HFFc6 (cell line): ENCODE measurements around the gene SP100. TPM values are rescaled to one million over a fixed set of nuclear protein-coding genes. Genes with fewer than 3 reads are reported as not detected.

ENCODE experiments used
- DNase-seq: peaks from one replicate; pipeline ENCODE4 v3.0.0-alpha.2; 2018
- H3K27ac Mint-ChIP-seq: 2 replicates; pipeline ENCODE4 v1.8.0; 2020; ENCODE audit warnings: mild to moderate bottlenecking, mixed read lengths
- H3K27me3 Mint-ChIP-seq: 2 replicates; pipeline ENCODE4 v1.8.0; 2021; ENCODE audit warnings: mild to moderate bottlenecking, moderate library complexity, mixed read lengths; ENCODE audit not compliant: insufficient read depth
- H3K36me3 Mint-ChIP-seq: 2 replicates; pipeline ENCODE4 v1.8.0; 2021; ENCODE audit warnings: low read depth, mixed read lengths
- H3K4me1 Mint-ChIP-seq: 2 replicates; pipeline ENCODE4 v1.8.0; 2020; ENCODE audit warnings: low read depth, mixed read lengths
- H3K4me3 Mint-ChIP-seq: 2 replicates; pipeline ENCODE4 v1.8.0; 2020; ENCODE audit warnings: mild to moderate bottlenecking, moderate library complexity, mixed read lengths
- H3K9me3 Mint-ChIP-seq: 2 replicates; pipeline ENCODE4 v1.8.0; 2020; ENCODE audit warnings: mild to moderate bottlenecking, mixed read lengths
- total RNA-seq, 6 experiments: library from RNA; stranded (reverse); fragmentation: NEBNext Ultra II Directional; extraction: Animal tissue kit (Norgen Biotek cat#: 25700); gene quantifications; 2 replicates in 1 of 6; 3 replicates in 5 of 6; pipeline ENCODE4 v1.2.3, GENCODE V29; 2021
- TF ChIP-seq, protein P1 (sequence below): fragments of 200-600 bp; sonication (generic); IDR thresholded peaks from 2 replicates; pipeline ENCODE4 v1.5.0; 2021; ENCODE audit warnings: antibody characterized with exemption, mild to moderate bottlenecking

SP100 gene
- total RNA-seq, 6 experiments from 2014 or later, result 70.5 to 74.9 (median 72.8) TPM

DNA sequence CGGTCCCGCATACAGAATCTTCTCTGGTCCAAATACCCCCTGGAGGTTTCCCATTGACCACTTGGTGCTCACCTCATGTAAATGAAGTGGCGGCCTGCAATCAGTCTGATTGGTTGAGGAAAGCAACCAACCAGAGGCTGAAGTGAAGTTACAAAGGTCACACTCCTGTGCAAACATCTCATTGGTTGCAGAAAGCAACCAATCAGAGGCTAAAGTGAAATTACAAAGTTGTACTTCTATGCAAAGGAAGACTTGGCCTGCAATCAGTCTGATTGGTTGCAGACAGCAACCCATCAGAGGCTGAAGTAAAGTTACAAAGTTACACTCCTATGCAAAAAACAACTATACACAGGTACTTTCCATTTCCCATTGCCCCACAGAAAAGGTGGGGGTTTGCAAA lies 2.5 kb upstream of the SP100 start:
- H3K27ac Mint-ChIP-seq, result no peak overlapping the region
- peaks cover 67% of the 10 kb centered on the region for H3K4me1 Mint-ChIP-seq
- H3K9me3 Mint-ChIP-seq, result no peaks in the 10 kb centered on the region
- H3K4me3 Mint-ChIP-seq, result no peak overlapping the region
- H3K36me3 Mint-ChIP-seq, result peaks cover 5% of the 10 kb centered on the region
- peaks cover 5% of the 10 kb centered on the region for H3K27me3 Mint-ChIP-seq
- TF ChIP-seq, protein P1, sequence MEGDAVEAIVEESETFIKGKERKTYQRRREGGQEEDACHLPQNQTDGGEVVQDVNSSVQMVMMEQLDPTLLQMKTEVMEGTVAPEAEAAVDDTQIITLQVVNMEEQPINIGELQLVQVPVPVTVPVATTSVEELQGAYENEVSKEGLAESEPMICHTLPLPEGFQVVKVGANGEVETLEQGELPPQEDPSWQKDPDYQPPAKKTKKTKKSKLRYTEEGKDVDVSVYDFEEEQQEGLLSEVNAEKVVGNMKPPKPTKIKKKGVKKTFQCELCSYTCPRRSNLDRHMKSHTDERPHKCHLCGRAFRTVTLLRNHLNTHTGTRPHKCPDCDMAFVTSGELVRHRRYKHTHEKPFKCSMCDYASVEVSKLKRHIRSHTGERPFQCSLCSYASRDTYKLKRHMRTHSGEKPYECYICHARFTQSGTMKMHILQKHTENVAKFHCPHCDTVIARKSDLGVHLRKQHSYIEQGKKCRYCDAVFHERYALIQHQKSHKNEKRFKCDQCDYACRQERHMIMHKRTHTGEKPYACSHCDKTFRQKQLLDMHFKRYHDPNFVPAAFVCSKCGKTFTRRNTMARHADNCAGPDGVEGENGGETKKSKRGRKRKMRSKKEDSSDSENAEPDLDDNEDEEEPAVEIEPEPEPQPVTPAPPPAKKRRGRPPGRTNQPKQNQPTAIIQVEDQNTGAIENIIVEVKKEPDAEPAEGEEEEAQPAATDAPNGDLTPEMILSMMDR, result no peak
- no peak for DNase-seq

DNA sequence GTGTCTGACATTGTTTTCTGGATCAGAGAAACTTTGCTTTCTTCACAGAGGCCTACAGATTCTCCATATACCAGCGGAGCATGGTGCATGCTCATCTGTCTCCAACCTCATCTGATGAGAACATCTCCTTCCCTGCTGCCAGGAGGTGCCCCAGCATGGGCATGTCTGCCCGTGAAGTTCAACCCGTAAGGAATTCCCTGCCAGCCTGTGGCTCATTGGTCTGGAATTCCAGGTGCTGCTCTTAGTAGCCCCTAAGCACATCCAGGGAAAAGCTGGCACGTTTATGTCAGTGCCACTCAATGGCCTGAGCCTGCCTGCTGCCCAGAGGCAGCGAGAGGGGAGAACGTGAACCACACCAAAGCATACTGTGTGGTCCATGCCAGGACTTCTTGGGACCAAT lies 1.7 kb upstream of the SP100 start:
- peak overlapping the region; percentile 98 for H3K27ac Mint-ChIP-seq
- no peak overlapping the region for H3K4me3 Mint-ChIP-seq
- DNase-seq, result no peak
- TF ChIP-seq, protein P1, result no peak
- no peaks in the 10 kb centered on the region for H3K9me3 Mint-ChIP-seq
- H3K4me1 Mint-ChIP-seq, result peaks cover 67% of the 10 kb centered on the region
- H3K36me3 Mint-ChIP-seq, result peaks cover 7% of the 10 kb centered on the region
- peaks cover 8% of the 10 kb centered on the region for H3K27me3 Mint-ChIP-seq

DNA sequence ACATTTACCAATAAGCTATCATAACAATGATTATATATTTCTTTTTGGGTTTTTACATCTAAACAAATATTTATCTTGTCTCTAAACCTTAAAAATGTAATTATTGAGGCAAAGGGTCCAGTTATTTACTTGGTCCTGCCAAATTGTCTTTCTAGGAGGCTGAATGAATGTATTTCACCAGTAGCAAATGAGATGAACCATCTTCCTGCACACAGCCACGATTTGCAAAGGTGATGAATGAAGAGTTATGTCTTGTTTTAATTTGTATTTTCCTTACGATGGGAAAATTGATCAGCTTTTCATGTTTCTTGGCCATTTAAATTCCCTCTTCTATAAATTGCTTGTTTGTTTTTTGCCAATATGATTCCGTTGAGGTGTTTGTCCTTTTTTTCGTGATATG lies 1.4 kb downstream of the SP100 start:
- DNase-seq, result no peak
- peak overlapping the region; percentile 97 for H3K4me3 Mint-ChIP-seq
- peaks cover 23% of the 10 kb centered on the region for H3K36me3 Mint-ChIP-seq
- H3K9me3 Mint-ChIP-seq, result no peaks in the 10 kb centered on the region
- H3K4me1 Mint-ChIP-seq, result peaks cover 81% of the 10 kb centered on the region
- H3K27ac Mint-ChIP-seq, result peak overlapping the region; percentile 89
- TF ChIP-seq, protein P1, result no peak
- peaks cover 8% of the 10 kb centered on the region; the same call in 1 of the 2 replicates for H3K27me3 Mint-ChIP-seq

DNA sequence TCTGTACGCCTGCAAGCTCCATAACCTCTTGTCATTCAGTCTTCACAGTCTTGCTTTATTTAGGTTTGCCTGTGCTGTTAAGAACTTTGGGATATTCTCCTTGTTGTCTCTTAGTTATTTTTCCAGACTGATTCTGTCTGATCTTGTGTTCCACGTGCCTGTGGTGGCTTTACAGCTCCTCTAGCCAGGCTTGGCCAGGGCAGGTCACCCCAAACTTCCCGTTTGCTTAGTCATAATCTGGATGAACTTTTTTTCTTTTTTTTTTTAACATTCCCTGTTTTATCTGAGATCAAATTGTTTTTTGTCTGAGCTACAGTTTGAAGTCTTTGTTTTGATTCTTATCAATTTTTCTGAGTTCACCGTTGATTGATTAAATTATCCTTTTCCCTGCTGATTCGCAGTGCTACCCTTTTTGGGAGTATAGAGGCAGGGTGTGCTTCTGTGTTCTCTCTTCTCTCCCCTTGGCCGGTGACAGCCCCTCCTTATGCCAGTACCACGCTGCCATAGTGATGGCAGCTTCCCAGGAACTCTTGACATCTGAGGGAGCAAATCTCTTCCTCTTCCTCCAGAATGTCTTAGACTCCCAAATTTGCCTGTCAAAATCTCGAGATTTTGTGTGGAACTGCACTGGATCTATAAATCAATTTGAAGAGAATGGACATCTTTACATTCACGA lies 2.5 kb downstream of the SP100 start:
- H3K36me3 Mint-ChIP-seq, result peaks cover 28% of the 10 kb centered on the region
- no peaks in the 10 kb centered on the region for H3K9me3 Mint-ChIP-seq
- H3K4me1 Mint-ChIP-seq, result peaks cover 85% of the 10 kb centered on the region
- peaks cover 8% of the 10 kb centered on the region; the same call in 1 of the 2 replicates for H3K27me3 Mint-ChIP-seq
- H3K4me3 Mint-ChIP-seq, result peak overlapping the region; percentile 97
- TF ChIP-seq, protein P1, result no peak
- peak overlapping the region; percentile 89 for H3K27ac Mint-ChIP-seq
- peak; percentile 82 for DNase-seq

DNA sequence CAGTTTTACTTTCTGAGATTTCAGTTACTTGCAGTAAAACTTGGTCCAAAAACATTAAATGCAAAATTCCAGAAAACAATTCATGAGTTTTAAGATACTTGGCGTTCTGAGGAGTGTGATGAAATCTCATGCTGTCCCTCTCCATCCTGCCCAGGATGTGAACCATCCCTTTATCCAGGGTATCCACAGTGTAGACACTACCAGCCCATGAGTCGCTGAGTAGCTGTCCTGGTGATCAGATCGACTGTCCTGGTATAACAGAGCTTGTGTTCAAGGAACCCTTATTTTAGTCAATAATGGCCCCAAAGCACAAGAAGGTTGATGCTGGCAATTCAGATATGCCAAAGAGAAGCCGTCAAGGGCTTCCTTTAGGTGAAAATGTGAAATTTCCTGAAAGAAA lies 3.2 kb downstream of the SP100 start:
- Mint-ChIP-seq H3K4me1 (peaks cover 88% of the 10 kb centered on the region), H3K9me3 (no peaks in the 10 kb centered on the region), H3K27me3 (peaks cover 8% of the 10 kb centered on the region; the same call in 1 of the 2 replicates), H3K27ac (peak overlapping the region; percentile 58), H3K4me3 (peak overlapping the region; percentile 97), H3K36me3 (peaks cover 35% of the 10 kb centered on the region)
- no peak for DNase-seq
- TF ChIP-seq, protein P1, result no peak
